Measurements from ENCODE around the gene BAX. TPM values are rescaled to one million over a fixed set of nuclear protein-coding genes. Genes with fewer than 3 reads are reported as not detected.
"Not testable (repeated sequence)": the region's sequence is repeated elsewhere in the genome, so short reads cannot be mapped to it uniquely, and the experiment has no call there.

BAX gene
- total RNA-seq, 4 donors from 2014 or later = 25.1 to 29.6 (median 27.5) TPM

DNA sequence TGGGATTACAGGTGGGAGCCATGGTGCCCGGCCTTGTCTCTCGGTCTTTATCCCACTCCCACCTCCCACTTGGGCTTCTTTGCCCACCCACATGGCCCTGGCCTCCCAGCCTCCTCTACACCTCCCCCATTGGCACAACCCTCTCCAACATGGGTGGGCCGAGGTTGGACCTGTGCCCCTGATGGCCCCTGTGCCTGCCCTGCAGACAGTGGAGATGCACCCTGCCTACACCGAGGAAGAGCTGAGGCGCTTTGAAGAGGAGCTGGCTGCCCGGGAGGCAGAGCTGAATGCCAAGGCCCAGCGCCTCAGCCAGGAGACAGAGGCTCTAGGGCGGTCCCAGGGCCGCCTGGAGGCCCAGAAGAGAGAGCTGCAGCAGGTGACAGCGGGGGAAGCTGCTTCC is 33.7 kb upstream of the BAX start:
- Histone ChIP-seq H3K27ac (no peak overlapping the region), H3K4me1 (no peaks in the 10 kb centered on the region), H3K9me3 (no peaks in the 10 kb centered on the region), H3K4me3 (no peak overlapping the region), H3K27me3 (no peaks in the 10 kb centered on the region), H3K36me3 (peaks cover 67% of the 10 kb centered on the region)
- WGBS = 62% methylated on average over 3 of the region's 10 CpGs
- no peak for TF ChIP-seq EP300 (IDR thresholded peaks at IDR 0.05)
- no peak for TF ChIP-seq POLR2AphosphoS5 (IDR thresholded peaks at IDR 0.05)
- TF ChIP-seq POLR2A (IDR thresholded peaks at IDR 0.05) = no peak
- TF ChIP-seq CTCF (IDR thresholded peaks at IDR 0.05) = no peak
- DNase-seq (ENCODE audit: low spot score in 2 of 2) = no peak

DNA sequence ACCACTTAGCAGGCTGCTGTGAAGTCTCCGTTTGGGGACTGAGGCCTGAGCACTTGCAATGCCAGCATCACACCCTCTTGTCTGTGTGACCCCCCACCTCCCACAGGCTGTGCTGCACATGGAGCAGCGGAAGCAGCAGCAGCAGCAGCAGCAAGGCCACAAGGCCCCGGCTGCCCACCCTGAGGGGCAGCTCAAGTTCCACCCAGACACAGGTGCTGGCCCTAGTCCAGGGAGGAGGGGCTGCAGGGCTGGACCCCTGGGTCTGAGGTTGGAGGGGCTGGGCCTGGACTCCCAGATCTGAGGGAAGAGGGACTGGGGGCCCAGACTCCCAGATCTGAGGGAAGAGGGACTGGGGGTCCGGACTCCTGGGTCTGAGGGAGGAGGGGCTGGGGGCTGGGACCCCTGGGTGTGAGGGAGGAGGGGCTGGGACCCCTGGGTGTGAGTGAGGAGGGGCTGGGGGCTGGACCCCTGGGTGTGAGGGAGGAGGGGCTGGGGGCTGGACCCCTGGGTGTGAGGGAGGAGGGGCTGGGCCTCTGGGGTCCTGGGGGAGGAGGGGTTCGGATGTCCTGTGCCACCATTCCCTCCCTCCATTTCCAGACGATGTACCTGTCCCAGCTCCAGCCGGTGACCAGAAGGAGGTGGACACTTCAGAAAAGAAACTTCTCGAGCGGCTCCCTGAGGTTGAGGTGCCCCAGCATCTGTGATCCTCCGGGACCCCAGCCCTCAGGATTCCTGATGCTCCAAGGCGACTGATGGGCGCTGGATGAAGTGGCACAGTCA is 32.8 kb upstream of the BAX start:
- Histone ChIP-seq H3K27me3 (no peaks in the 10 kb centered on the region), H3K4me3 (no peak overlapping the region), H3K9me3 (no peaks in the 10 kb centered on the region), H3K36me3 (peaks cover 57% of the 10 kb centered on the region), H3K4me1 (peaks cover 3% of the 10 kb centered on the region), H3K27ac (no peak overlapping the region)
- no peak for DNase-seq (ENCODE audit: low spot score in 2 of 2)
- TF ChIP-seq POLR2AphosphoS5 (IDR thresholded peaks at IDR 0.05) (no peak), EP300 (IDR thresholded peaks at IDR 0.05) (no peak), CTCF (IDR thresholded peaks at IDR 0.05) (no peak), POLR2A (IDR thresholded peaks at IDR 0.05) (no peak)
- 84% methylated on average over 8 of the region's 12 CpGs for WGBS

DNA sequence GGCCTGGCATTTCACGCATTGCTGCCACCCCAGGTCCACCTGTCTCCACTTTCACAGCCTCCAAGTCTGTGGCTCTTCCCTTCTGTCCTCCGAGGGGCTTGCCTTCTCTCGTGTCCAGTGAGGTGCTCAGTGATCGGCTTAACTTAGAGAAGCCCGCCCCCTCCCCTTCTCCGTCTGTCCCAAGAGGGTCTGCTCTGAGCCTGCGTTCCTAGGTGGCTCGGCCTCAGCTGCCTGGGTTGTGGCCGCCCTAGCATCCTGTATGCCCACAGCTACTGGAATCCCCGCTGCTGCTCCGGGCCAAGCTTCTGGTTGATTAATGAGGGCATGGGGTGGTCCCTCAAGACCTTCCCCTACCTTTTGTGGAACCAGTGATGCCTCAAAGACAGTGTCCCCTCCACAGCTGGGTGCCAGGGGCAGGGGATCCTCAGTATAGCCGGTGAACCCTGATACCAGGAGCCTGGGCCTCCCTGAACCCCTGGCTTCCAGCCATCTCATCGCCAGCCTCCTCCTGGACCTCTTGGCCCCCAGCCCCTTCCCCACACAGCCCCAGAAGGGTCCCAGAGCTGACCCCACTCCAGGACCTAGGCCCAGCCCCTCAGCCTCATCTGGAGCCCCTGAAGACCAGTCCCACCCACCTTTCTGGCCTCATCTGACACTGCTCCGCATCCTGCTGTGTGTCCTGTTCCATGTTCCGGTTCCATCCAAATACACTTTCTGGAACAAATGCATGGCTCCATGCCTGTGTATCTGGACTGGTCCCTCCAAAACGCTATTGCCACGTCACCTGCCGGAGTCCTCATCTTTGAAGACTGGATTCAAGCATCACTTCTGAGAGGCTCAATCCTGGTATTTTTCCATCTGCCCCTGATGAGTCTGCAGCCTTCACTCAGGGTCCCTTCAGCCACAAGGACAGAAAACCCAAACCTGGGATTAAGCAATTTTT is 31.9 kb upstream of the BAX start:
- H3K36me3 ChIP-seq = peaks cover 50% of the 10 kb centered on the region
- TF ChIP-seq POLR2A (IDR thresholded peaks at IDR 0.05) = no peak
- DNase-seq (ENCODE audit: low spot score in 2 of 2) = no peak
- no peak overlapping the region for H3K4me3 ChIP-seq
- H3K27me3 ChIP-seq = no peaks in the 10 kb centered on the region
- 92% methylated on average over 18 of the region's 18 CpGs for WGBS
- H3K4me1 ChIP-seq = peaks cover 7% of the 10 kb centered on the region
- no peak overlapping the region for H3K27ac ChIP-seq
- no peaks in the 10 kb centered on the region for H3K9me3 ChIP-seq

- Histone ChIP-seq H3K36me3 (peaks cover 29% of the 10 kb centered on the region), H3K27me3 (no peaks in the 10 kb centered on the region), H3K27ac (no peak overlapping the region), H3K9me3 (no peaks in the 10 kb centered on the region), H3K4me3 (no peak overlapping the region), H3K4me1 (peaks cover 7% of the 10 kb centered on the region)
- WGBS = 85% methylated on average over 11 of the region's 11 CpGs
- TF ChIP-seq POLR2AphosphoS5 (IDR thresholded peaks at IDR 0.05) (no peak), EP300 (IDR thresholded peaks at IDR 0.05) (no peak), CTCF (IDR thresholded peaks at IDR 0.05) (no peak), POLR2A (IDR thresholded peaks at IDR 0.05) (no peak)
- DNase-seq (ENCODE audit: low spot score in 2 of 2) = no peak
Observed at GRCh38 chr19:48925240-48925843, 29.3 kb upstream of the BAX start.

GRCh38 chr19:48925890-48926289 is 28.8 kb upstream of the BAX start:
- WGBS = 78% methylated on average over 8 of the region's 8 CpGs
- not testable (repeated sequence) for H3K9me3 ChIP-seq; H3K27ac ChIP-seq; H3K4me3 ChIP-seq; H3K27me3 ChIP-seq; DNase-seq (ENCODE audit: low spot score in 2 of 2); H3K4me1 ChIP-seq
- peaks cover 23% of the 10 kb centered on the region for H3K36me3 ChIP-seq

DNA sequence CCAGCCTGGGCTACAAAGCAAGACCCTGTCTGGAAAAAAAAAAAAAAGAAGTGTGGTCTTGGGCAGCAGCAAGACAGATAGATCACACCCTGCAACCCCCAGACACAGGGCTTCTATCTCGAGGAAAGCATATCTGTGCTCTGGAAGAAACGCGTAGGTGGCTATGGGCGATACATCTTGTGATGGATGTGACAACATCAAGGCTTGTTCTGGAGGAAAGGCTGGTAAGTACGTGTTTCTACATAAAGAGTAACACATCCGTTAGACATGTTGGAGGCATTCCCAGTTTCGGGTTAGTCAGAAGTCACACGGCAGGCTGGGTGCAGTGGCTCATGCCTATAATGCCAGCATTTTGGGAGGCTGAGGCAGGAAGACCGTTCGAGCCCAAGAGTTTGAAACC is 27.8 kb upstream of the BAX start:
- H3K4me3 ChIP-seq = no peak overlapping the region
- DNase-seq (ENCODE audit: low spot score in 2 of 2) = no peak
- TF ChIP-seq POLR2AphosphoS5 (IDR thresholded peaks at IDR 0.05) (no peak), EP300 (IDR thresholded peaks at IDR 0.05) (no peak), POLR2A (IDR thresholded peaks at IDR 0.05) (no peak), CTCF (IDR thresholded peaks at IDR 0.05) (no peak)
- 11% methylated on average over 10 of the region's 10 CpGs for WGBS
- H3K4me1 ChIP-seq = peaks cover 7% of the 10 kb centered on the region
- H3K36me3 ChIP-seq = peaks cover 13% of the 10 kb centered on the region
- no peaks in the 10 kb centered on the region for H3K27me3 ChIP-seq
- H3K9me3 ChIP-seq = no peaks in the 10 kb centered on the region
- H3K27ac ChIP-seq = no peak overlapping the region

- DNase-seq (ENCODE audit: low spot score in 2 of 2); H3K36me3 ChIP-seq; H3K9me3 ChIP-seq; H3K27ac ChIP-seq; H3K4me1 ChIP-seq; H3K27me3 ChIP-seq; H3K4me3 ChIP-seq: not testable (repeated sequence)
- WGBS = 78% methylated on average over 16 of the region's 17 CpGs
Observed at GRCh38 chr19:48927692-48928091, 27.0 kb upstream of the BAX start.
